Endothelial cell of umbilical vein (primary cell): ENCODE data around the gene TMEM59. TPM values are rescaled to one million over a fixed set of nuclear protein-coding genes. Genes with fewer than 3 reads are reported as not detected.

ENCODE experiments used
- BruUV-seq: library from RNA; stranded (reverse); fragments of 400-500 nt; replicated peaks from 2 replicates; lab custom pipeline; 2021; lab: Mats Ljungman, UMichigan
- CTCF ChIA-PET: fragments of 300-600, 350-600 bp; sonication (Branson Sonifier 250); formaldehyde crosslinking; loops from one replicate; lab custom pipeline; 2021; ENCODE audit warnings: antibody characterized with exemption, inconsistent platforms; lab: Charles Lee
- POLR2A ChIA-PET: fragments of 300-600, 350-600 bp; sonication (Branson Sonifier 250); formaldehyde crosslinking; loops from one replicate; lab custom pipeline; 2021; ENCODE audit warnings: antibody characterized with exemption, inconsistent platforms; lab: Charles Lee
- DNase-seq: peaks from one replicate; pipeline ENCODE4 v3.0.0-alpha.2; 2011; ENCODE audit warnings: low read depth, low spot score
- FAIRE-seq: peaks from 2 replicates; lab custom pipeline; 2011; peaks lifted over from hg19 to GRCh38; lab: Jason Lieb, UNC
- H2AFZ ChIP-seq: 2 replicates; pipeline ENCODE4 v1.6.0; 2012; ENCODE audit warnings: low read depth, low read length, control low read depth, inconsistent platforms
- H3K27ac ChIP-seq: 2 replicates; pipeline ENCODE4 v1.5.1; 2011; ENCODE audit warnings: low read depth, mild to moderate bottlenecking, control low read depth, low read length, moderate library complexity; ENCODE audit not compliant: insufficient read depth
- H3K27me3 ChIP-seq, 2 experiments: 2 replicates each; pipeline versions ENCODE4 v1.6.0 to v1.6.1; 2011; ENCODE audit warnings: low read length in 2 of 2, mixed read lengths in 1 of 2; ENCODE audit not compliant: control insufficient read depth in 2 of 2, insufficient read depth in 2 of 2
- H3K36me3 ChIP-seq, 2 experiments: 2 replicates in 1 of 2; 3 replicates in 1 of 2; pipeline ENCODE4 v1.5.1; 2011; ENCODE audit warnings: low read length in 2 of 2, mild to moderate bottlenecking in 1 of 2, moderate library complexity in 1 of 2; ENCODE audit not compliant: control insufficient read depth in 2 of 2, insufficient read depth in 2 of 2; ENCODE audit errors: extremely low read depth in 1 of 2
- H3K4me1 ChIP-seq: 3 replicates; pipeline ENCODE4 v1.5.1; 2011; ENCODE audit warnings: mild to moderate bottlenecking, low read length; ENCODE audit not compliant: control insufficient read depth, insufficient read depth; ENCODE audit errors: extremely low read depth
- H3K4me2 ChIP-seq: 2 replicates; pipeline ENCODE4 v1.6.1; 2011; ENCODE audit warnings: low read length, control low read depth, mixed read lengths; ENCODE audit not compliant: insufficient read depth
- H3K4me3 ChIP-seq, 3 experiments: fragments of 200-600 bp in 1 of 3; sonication (generic), shearing (Covaris generic) in 1 of 3; replicated peaks in 1 of 3; 2 replicates each; pipeline ENCODE4 v1.5.1; 2011 to 2016; ENCODE audit warnings: control low read depth in 3 of 3, low read length in 3 of 3, mild to moderate bottlenecking in 2 of 3, inconsistent platforms in 1 of 3, low read depth in 1 of 3, moderate library complexity in 1 of 3; ENCODE audit not compliant: insufficient read depth in 1 of 3
- H3K79me2 ChIP-seq: 2 replicates; pipeline ENCODE4 v1.6.0; 2012; ENCODE audit warnings: low read length, inconsistent platforms; ENCODE audit not compliant: control insufficient read depth, insufficient read depth
- H3K9ac ChIP-seq: replicated peaks from 2 replicates; pipeline ENCODE3; 2011; ENCODE audit warnings: low read length, control low read depth; ENCODE audit not compliant: insufficient read depth; ENCODE audit errors: extremely low read depth
- H3K9me1 ChIP-seq: replicated peaks from 3 replicates; pipeline ENCODE4 v1.6.0; 2011; ENCODE audit warnings: mild to moderate bottlenecking, low read length; ENCODE audit not compliant: control insufficient read depth, insufficient read depth; ENCODE audit errors: extremely low read depth
- H3K9me3 ChIP-seq: replicated peaks from 2 replicates; pipeline ENCODE4 v1.5.1; 2012; ENCODE audit warnings: low read length, inconsistent platforms; ENCODE audit not compliant: control insufficient read depth, insufficient read depth
- H4K20me1 ChIP-seq: replicated peaks from 2 replicates; pipeline ENCODE3; 2011; ENCODE audit warnings: mild to moderate bottlenecking, low read length; ENCODE audit not compliant: control insufficient read depth, insufficient read depth; ENCODE audit errors: extremely low read depth
- EZH2 ChIP-seq: IDR thresholded peaks from 2 replicates; pipeline ENCODE4 v1.6.1; 2012; ENCODE audit warnings: borderline replicate concordance, low read depth, mild to moderate bottlenecking, moderate library complexity, low read length, inconsistent platforms; ENCODE audit not compliant: severe bottlenecking
- MYC ChIP-seq: IDR thresholded peaks from one replicate; pipeline ENCODE4 v1.6.1; 2011; ENCODE audit warnings: mild to moderate bottlenecking, low read depth, low read length
- dilution Hi-C: fragments of 300-500 bp; cut with MboI; formaldehyde crosslinking; loops from one replicate; pipeline ENCODE4 v1.15.0; 2019; ENCODE audit warnings: low sequenced_read_pairs; ENCODE audit not compliant: extremely low pct_ligation_motif_present
- intact Hi-C: fragments of 100-400 bp; cut with micrococcal nuclease; formaldehyde crosslinking; loops from one replicate; pipeline ENCODE4 v1.10.0; 2022
- polyA plus RNA-seq, 4 experiments: library from polyadenylated mRNA; depleted of rRNA in 3 of 4; stranded (reverse) in 3 of 4; unstranded in 1 of 4; fragments of >200 nt; gene quantifications; 2 replicates each; pipeline versions ENCODE4 v1.2.1 to v1.2.3, GENCODE V29; 2011 to 2012; ENCODE audit warnings: missing spikeins in 1 of 4
- total RNA-seq: library from RNA; stranded (reverse); gene quantifications from 2 replicates; pipeline ENCODE4 v1.2.3, GENCODE V29; 2021
- TF ChIP-seq, protein P1 (sequence below): IDR thresholded peaks from 2 replicates; pipeline ENCODE4 v1.6.1; 2011; ENCODE audit not compliant: insufficient read depth, insufficient read length

Gene TMEM59
- total and polyA plus RNA-seq, 2 donors (not counting 3 experiments of a cell fraction or from before 2014, with no cell fraction given): 196 to 281 TPM

DNA sequence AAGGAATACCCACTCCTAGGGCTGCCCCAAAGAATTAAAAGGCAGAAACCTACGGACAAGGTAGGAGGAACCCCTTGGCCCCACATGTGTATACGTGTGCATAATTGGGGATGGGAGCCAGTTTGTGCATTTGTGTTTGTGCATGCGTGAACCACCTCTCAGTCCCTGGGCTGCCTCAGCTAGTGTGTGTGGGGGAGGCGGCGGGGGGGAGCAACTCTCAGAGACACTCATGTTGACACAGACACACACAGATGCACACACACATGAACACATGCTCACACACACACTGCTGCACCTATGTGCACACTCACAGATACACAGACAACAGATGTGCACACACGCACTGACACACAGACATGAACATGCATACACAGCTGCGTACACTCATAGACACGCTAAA lies 40.1 kb downstream of the TMEM59 start:
- intact Hi-C loops (no loop called here), dilution Hi-C loops (no loop called here)
- CTCF ChIA-PET: no interaction called here
- no peak overlapping the region for H3K4me3 ChIP-seq
- no peaks in the 10 kb centered on the region for H3K36me3 ChIP-seq
- H3K4me2 ChIP-seq: no peak overlapping the region
- no peaks in the 10 kb centered on the region for H3K9me3 ChIP-seq
- TF ChIP-seq, protein P1, sequence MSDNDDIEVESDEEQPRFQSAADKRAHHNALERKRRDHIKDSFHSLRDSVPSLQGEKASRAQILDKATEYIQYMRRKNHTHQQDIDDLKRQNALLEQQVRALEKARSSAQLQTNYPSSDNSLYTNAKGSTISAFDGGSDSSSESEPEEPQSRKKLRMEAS: no peak
- FAIRE-seq: no peak
- no peak overlapping the region for H2AFZ ChIP-seq
- H3K9me1 ChIP-seq: no peaks in the 10 kb centered on the region
- H4K20me1 ChIP-seq: no peaks in the 10 kb centered on the region
- POLR2A ChIA-PET: no interaction called here
- BruUV-seq: no TSS peak
- H3K79me2 ChIP-seq: no peaks in the 10 kb centered on the region
- H3K27me3 ChIP-seq: peaks cover 0 to 9% of the 10 kb centered on the region in 2 experiments
- H3K4me1 ChIP-seq: no peaks in the 10 kb centered on the region
- no peak for DNase-seq
- H3K9ac ChIP-seq: no peak overlapping the region
- no peak overlapping the region for H3K27ac ChIP-seq

DNA sequence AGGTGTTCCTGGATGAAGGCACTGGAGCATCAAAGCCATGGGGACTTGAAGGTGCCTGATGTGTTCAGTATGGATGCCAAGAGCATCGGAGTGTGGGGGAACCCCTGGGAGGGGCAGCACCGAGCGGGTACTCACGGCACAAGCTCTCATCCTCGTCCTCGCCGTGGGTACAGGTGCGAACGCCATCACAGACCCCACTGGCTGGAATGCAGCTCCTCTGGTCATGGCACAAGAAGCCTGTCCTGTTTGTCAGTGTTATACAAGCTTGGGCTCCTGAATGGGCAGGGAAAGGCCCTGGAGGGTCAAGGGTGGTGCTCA lies 41.0 kb downstream of the TMEM59 start:
- POLR2A ChIA-PET: no interaction called here
- Histone ChIP-seq H4K20me1 (no peaks in the 10 kb centered on the region), H3K4me3 (no peak overlapping the region), H3K4me1 (no peaks in the 10 kb centered on the region), H3K9me3 (no peaks in the 10 kb centered on the region), H3K36me3 (no peaks in the 10 kb centered on the region), H3K4me2 (no peak overlapping the region), H3K79me2 (no peaks in the 10 kb centered on the region), H3K27ac (no peak overlapping the region), H2AFZ (no peak overlapping the region), H3K9me1 (no peaks in the 10 kb centered on the region), H3K27me3 (peaks cover 0 to 5% of the 10 kb centered on the region in 2 experiments), H3K9ac (no peak overlapping the region)
- dilution Hi-C loops: no loop called here
- CTCF ChIA-PET: no interaction called here
- FAIRE-seq: no peak
- TF ChIP-seq EZH2 (no peak), MYC (no peak)
- no peak for DNase-seq
- BruUV-seq: no TSS peak
- intact Hi-C loops: no loop called here
